Stimulated activated CD4-positive, alpha-beta T cell treated with anti-CD3 and anti-CD28 coated beads, Interleukin-15, amount 100 ng/mL, for 24 hours (primary cell): Measurements from ENCODE around the gene GTF3C4.

Source experiments
- DNase-seq: peaks from one replicate; pipeline ENCODE4 v3.0.0-alpha.2; 2020

Gene GTF3C4

GRCh38 chr9:132648283-132648682, 22.0 kb upstream of the GTF3C4 start:
- no peak for DNase-seq

GRCh38 chr9:132648685-132649084, 21.6 kb upstream of the GTF3C4 start:
- DNase-seq: no peak

- DNase-seq: no peak
These were observed 19.0 kb upstream of the GTF3C4 start for GRCh38 chr9:132651259-132651658.

GRCh38 chr9:132656299-132656698, 14.0 kb upstream of the GTF3C4 start:
- DNase-seq: no peak

- no peak for DNase-seq
These were observed 7.9 kb upstream of the GTF3C4 start for GRCh38 chr9:132662152-132662945.

GRCh38 chr9:132663117-132663516, 7.1 kb upstream of the GTF3C4 start:
- DNase-seq: no peak

GRCh38 chr9:132663851-132664250, 6.4 kb upstream of the GTF3C4 start:
- DNase-seq: no peak

- no peak for DNase-seq
These were observed 956 bp upstream of the GTF3C4 start for GRCh38 chr9:132669319-132669697.

GRCh38 chr9:132669698-132670456, 387 bp upstream of the GTF3C4 start, which contains the start of gene DDX31:
Gene DDX31 (minus strand): TSS chr9:132669983. CDS start chr9:132669934, 49 bp downstream.
- DNase-seq: peak; percentile 92

GRCh38 chr9:132671620-132672412, 1.6 kb downstream of the GTF3C4 start:
- DNase-seq: no peak

- DNase-seq: no peak
These were observed 2.1 kb downstream of the GTF3C4 start for GRCh38 chr9:132672413-132672690.

GRCh38 chr9:132673355-132673754, 3.1 kb downstream of the GTF3C4 start:
- DNase-seq: no peak

GRCh38 chr9:132674485-132674884, 4.2 kb downstream of the GTF3C4 start:
- no peak for DNase-seq

GRCh38 chr9:132677976-132678375, 7.7 kb downstream of the GTF3C4 start:
- DNase-seq: no peak

GRCh38 chr9:132679946-132680625, 9.8 kb downstream of the GTF3C4 start:
- no peak for DNase-seq

- no peak for DNase-seq
These were observed 11.3 kb downstream of the GTF3C4 start for GRCh38 chr9:132681561-132681960.

- DNase-seq: no peak
These were observed 13.6 kb downstream of the GTF3C4 start for GRCh38 chr9:132683873-132684272.

- no peak for DNase-seq
These were observed 20.4 kb downstream of the GTF3C4 start for GRCh38 chr9:132690696-132691095.

GRCh38 chr9:132694144-132694543, 23.9 kb downstream of the GTF3C4 start:
- peak; percentile 5 for DNase-seq

- no peak for DNase-seq
These were observed 27.0 kb downstream of the GTF3C4 start for GRCh38 chr9:132697230-132697629.

- no peak for DNase-seq
These were observed 28.7 kb downstream of the GTF3C4 start for GRCh38 chr9:132698989-132699388.

- no peak for DNase-seq
These were observed 29.7 kb downstream of the GTF3C4 start for GRCh38 chr9:132699956-132700355.

GRCh38 chr9:132702254-132702653, 32.0 kb downstream of the GTF3C4 start:
- no peak for DNase-seq
